GM20000 (cell line): ENCODE results near the gene TEAD4.

ENCODE experiments used
- DNase-seq: peaks from one replicate; pipeline ENCODE4 v3.0.0; 2012; ENCODE audit warnings: low spot score
- TF ChIP-seq, protein P1 (sequence below): IDR thresholded peaks from 2 replicates; pipeline ENCODE4 v1.5.1; 2012; ENCODE audit warnings: mild to moderate bottlenecking, control low read depth; ENCODE audit errors: extremely low read depth, missing control alignments

Gene TEAD4

DNA sequence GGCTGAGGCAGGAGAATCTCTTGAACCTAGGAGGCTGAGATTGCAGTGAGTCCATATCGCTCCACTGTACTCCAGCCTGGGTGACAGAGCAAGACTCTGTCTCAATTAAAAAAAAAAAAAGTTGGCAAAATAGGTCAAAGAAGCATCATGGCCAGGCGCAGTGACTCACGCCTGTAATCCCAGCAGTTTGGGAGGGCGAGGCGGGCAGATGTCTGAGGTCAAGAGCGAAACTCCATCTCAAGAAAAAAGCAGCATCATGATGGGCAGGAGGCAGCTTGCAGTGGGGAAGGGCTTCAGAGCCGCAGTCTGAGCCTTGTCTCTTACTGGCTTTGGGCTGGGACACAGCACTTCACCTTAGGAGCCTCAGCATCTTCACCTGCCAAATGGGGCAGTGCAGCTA lies 21.4 kb downstream of the TEAD4 start:
- TF ChIP-seq, protein P1, sequence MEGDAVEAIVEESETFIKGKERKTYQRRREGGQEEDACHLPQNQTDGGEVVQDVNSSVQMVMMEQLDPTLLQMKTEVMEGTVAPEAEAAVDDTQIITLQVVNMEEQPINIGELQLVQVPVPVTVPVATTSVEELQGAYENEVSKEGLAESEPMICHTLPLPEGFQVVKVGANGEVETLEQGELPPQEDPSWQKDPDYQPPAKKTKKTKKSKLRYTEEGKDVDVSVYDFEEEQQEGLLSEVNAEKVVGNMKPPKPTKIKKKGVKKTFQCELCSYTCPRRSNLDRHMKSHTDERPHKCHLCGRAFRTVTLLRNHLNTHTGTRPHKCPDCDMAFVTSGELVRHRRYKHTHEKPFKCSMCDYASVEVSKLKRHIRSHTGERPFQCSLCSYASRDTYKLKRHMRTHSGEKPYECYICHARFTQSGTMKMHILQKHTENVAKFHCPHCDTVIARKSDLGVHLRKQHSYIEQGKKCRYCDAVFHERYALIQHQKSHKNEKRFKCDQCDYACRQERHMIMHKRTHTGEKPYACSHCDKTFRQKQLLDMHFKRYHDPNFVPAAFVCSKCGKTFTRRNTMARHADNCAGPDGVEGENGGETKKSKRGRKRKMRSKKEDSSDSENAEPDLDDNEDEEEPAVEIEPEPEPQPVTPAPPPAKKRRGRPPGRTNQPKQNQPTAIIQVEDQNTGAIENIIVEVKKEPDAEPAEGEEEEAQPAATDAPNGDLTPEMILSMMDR = no peak

DNA sequence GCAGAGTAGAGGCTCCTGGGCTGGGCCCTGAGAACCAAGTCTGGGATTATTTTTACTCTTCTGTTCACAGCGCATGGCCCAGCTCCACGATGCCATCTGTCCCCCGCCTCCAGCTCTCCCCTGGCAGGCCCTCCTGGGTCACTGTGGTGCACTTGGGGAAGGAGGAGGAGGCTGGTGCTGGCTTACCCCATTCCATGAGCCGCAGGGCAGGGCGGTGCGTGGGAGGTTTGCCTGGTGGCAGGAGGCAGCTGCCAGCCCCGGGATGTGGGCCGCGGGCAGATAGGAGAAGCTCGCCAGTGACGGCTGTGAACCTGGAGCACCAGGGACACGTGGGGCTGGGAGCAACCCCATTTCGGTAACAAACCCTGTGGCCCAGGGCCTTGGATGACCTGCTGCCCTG lies 23.2 kb downstream of the TEAD4 start:
- TF ChIP-seq, protein P1 = no peak
- no peak for DNase-seq

More for the DNA sequence above, 21.4 kb downstream of the TEAD4 start:
- DNase-seq = no peak

DNA sequence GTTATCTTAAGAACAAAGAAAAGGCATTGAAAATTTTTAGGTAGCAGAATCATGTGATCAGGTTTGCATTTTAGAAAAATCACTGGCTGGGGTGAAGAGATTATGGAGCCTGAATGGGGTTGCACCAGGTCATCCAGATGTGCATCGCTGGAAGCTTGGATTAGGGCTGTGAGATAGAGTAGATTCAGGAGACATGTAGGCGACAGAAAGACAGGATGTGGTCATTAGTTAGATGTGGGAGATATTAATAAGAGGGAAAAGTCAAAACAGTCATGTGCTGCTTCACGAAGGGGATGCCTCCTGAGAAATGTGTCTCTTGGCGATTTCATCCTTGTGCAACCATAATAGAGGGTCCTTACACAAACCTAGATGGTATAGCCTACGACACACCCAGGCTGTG lies 25.1 kb downstream of the TEAD4 start:
- TF ChIP-seq, protein P1 = peak; percentile 1

GRCh38 chr12:2984698-2985097 lies 25.5 kb downstream of the TEAD4 start:
- TF ChIP-seq, protein P1 = no peak
- no peak for DNase-seq

More for the DNA sequence above, 25.1 kb downstream of the TEAD4 start:
- no peak for DNase-seq

DNA sequence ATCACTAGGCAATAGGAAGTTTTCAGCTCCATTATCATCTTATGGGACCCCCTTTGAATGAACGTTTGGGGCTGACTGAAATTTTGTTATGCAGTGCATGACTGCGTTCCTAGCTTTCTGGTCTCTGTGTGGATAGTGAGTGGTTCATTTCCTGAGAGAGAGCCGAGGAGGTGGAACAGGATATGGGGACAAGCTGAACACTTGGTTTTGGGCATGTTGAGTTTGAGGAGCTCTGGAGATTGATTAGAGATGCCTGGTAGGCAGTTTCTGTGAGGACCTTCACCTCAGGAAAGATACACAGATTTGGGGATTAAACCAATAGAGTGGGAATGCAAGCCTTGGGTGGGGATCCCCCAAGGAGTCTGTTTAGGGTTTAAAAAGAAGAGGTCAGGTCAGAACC lies 27.7 kb downstream of the TEAD4 start:
- DNase-seq = no peak

DNA sequence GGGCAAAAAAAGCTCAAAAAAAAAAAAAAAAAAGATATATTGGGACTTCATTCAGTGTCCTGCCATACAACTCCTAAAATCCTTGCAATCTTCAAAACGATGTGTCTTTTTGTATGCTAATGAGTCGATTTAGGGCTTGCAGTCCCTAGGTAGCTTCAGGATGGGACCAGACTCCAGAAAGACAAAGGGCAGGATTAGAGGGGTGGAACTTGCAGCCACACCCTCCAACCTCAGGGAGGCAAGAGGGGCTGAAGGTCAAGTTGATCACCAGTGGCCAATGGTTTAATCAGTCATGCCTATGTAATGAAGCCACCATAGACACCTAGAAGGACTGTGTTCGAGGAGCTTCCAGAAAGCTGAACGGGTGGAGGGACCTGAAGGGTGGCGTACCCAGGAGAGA lies 29.3 kb downstream of the TEAD4 start:
- no peak for DNase-seq

More for the DNA sequence above, 27.7 kb downstream of the TEAD4 start:
- TF ChIP-seq, protein P1 = no peak

DNA sequence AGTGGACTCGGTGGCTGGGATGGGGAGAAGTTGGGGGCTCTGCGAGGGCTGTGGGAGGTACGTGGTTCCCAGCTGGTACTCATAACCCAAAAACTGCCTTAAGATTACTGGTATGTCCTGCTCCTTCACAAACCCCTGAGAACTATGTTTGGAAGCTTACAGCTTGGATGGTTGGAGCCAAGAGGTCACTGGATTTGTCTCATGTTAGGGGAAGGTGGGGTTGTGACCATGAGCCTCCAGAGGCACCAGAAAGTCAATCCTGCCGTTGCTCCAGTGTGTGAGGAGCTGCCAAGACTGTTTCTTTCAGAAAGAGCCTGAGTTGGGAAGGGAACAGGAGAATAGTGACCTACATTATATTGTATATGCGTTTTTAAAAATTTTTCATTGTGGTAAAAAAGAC lies 33.5 kb downstream of the TEAD4 start:
- no peak for DNase-seq

More for the DNA sequence above, 29.3 kb downstream of the TEAD4 start:
- TF ChIP-seq, protein P1 = no peak

More for the DNA sequence above, 33.5 kb downstream of the TEAD4 start:
- TF ChIP-seq, protein P1 = no peak
